ENCODE results near the gene CERS4.

- TF ChIP-seq, protein P1, sequence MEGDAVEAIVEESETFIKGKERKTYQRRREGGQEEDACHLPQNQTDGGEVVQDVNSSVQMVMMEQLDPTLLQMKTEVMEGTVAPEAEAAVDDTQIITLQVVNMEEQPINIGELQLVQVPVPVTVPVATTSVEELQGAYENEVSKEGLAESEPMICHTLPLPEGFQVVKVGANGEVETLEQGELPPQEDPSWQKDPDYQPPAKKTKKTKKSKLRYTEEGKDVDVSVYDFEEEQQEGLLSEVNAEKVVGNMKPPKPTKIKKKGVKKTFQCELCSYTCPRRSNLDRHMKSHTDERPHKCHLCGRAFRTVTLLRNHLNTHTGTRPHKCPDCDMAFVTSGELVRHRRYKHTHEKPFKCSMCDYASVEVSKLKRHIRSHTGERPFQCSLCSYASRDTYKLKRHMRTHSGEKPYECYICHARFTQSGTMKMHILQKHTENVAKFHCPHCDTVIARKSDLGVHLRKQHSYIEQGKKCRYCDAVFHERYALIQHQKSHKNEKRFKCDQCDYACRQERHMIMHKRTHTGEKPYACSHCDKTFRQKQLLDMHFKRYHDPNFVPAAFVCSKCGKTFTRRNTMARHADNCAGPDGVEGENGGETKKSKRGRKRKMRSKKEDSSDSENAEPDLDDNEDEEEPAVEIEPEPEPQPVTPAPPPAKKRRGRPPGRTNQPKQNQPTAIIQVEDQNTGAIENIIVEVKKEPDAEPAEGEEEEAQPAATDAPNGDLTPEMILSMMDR (IDR thresholded peaks at IDR 0.05; ENCODE audit: borderline replicate concordance, extremely low read depth, low read length, poor library complexity, severe bottlenecking), result no peak
- no peak for TF ChIP-seq EZH2 (IDR thresholded peaks at IDR 0.05; ENCODE audit: borderline replicate concordance, low read depth, low read length, severe bottlenecking)
Observed at GRCh38 chr19:8245869-8246835, 37.0 kb downstream of the CERS4 start.

Measured in DND-41 (cell line).